Skeletal muscle tissue (tissue), 4 donors: ENCODE measurements around the gene MUC2. TPM values are rescaled to one million over a fixed set of nuclear protein-coding genes. Genes with fewer than 3 reads are reported as not detected.

Source experiments
- H3K27ac ChIP-seq: one replicate; pipeline ENCODE4 v1.7.0; 2013; ENCODE audit warnings: mild to moderate bottlenecking, low read depth, low read length, inconsistent platforms
- H3K27me3 ChIP-seq, 3 donors: one replicate each; pipeline ENCODE4 v1.7.0; 2013; ENCODE audit warnings: low read length in 3 of 3; ENCODE audit not compliant: control insufficient read depth in 3 of 3, insufficient read depth in 3 of 3
- H3K36me3 ChIP-seq, 3 donors: one replicate each; pipeline ENCODE4 v1.7.0; 2013; ENCODE audit warnings: low read length in 3 of 3; ENCODE audit not compliant: control insufficient read depth in 3 of 3, insufficient read depth in 3 of 3
- H3K4me1 ChIP-seq, 3 donors: one replicate each; pipeline ENCODE4 v1.7.0; 2013; ENCODE audit warnings: low read length in 3 of 3, mild to moderate bottlenecking in 3 of 3; ENCODE audit not compliant: control insufficient read depth in 3 of 3, insufficient read depth in 3 of 3
- H3K4me3 ChIP-seq, 3 donors: one replicate each; pipeline ENCODE4 v1.7.0; 2013; ENCODE audit warnings: low read length in 3 of 3
- H3K9ac ChIP-seq, 3 donors: one replicate each; pipeline ENCODE4 v1.7.0; 2013; ENCODE audit warnings: low read length in 3 of 3, mild to moderate bottlenecking in 3 of 3, moderate library complexity in 2 of 3, low read depth in 1 of 3
- H3K9me3 ChIP-seq, 3 donors: one replicate each; pipeline ENCODE4 v1.7.0; 2013; ENCODE audit warnings: low read length in 3 of 3; ENCODE audit not compliant: control insufficient read depth in 3 of 3
- total RNA-seq: library from RNA; depleted of rRNA; stranded (reverse); fragments of >200 nt; gene quantifications from one replicate; pipeline ENCODE4 v1.2.3, GENCODE V29; 2014
- donor health status: Osteomylitis.

The MUC2 gene
- total RNA-seq, 1 donor from 2014 or later, result not detected

DNA sequence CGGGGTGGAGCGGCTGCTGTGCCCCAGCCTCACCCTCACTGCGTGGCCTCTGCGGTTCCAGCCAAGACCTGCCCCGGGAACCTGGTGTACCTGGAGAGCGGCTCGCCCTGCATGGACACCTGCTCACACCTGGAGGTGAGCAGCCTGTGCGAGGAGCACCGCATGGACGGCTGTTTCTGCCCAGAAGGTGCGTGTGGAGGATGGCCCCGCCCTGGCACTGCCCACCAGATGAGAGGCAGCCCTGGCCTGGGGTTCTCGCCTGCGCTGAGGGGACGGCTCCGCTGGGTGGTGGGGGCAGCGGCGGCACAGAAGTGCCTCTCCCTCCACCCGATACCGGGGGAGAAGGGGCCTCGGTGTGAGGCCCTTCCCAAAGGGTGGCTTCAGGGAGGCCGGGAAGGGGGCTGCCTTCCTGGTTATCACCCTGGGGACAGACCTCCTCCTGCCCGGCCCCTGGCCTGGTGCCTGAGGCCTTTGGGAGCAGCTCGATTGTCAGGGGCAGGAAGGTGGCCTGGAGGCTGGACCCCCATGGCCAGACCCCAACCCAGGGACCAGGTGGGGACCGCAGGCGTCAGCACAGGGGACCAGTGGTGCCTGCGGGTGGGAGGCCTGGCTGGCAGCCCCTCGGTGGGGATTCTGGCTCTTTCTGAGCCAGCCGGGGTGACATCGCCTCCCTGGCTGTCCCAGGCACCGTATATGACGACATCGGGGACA, 7.1 kb downstream of the MUC2 start:
- Histone ChIP-seq H3K27me3 (peaks cover 9 to 35% (median 9%) of the 10 kb centered on the region in 3 donors), H3K27ac (no peak overlapping the region), H3K4me1 (no peaks in the 10 kb centered on the region), H3K9ac (no peak overlapping the region), H3K9me3 (no peaks in the 10 kb centered on the region), H3K4me3 (no peak overlapping the region), H3K36me3 (no peaks in the 10 kb centered on the region)

DNA sequence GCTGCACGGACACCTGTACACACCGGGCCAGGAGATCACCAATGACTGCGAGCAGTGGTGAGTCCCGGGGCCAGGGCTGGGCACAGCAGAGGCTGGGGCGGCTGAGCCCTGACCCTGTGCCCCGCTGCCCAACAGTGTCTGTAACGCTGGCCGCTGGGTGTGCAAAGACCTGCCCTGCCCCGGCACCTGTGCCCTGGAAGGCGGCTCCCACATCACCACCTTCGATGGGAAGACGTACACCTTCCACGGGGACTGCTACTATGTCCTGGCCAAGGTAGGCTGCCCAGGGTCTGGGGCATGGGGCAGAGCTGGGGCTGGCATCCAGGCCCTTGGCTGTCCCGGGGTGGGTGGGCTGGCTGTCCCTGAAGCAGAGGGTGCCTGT, 7.7 kb downstream of the MUC2 start:
- Histone ChIP-seq H3K27me3 (peaks cover 9 to 32% (median 9%) of the 10 kb centered on the region in 3 donors), H3K9me3 (no peaks in the 10 kb centered on the region), H3K4me3 (no peak overlapping the region), H3K9ac (no peak overlapping the region), H3K36me3 (no peaks in the 10 kb centered on the region), H3K4me1 (no peaks in the 10 kb centered on the region), H3K27ac (no peak overlapping the region)

DNA sequence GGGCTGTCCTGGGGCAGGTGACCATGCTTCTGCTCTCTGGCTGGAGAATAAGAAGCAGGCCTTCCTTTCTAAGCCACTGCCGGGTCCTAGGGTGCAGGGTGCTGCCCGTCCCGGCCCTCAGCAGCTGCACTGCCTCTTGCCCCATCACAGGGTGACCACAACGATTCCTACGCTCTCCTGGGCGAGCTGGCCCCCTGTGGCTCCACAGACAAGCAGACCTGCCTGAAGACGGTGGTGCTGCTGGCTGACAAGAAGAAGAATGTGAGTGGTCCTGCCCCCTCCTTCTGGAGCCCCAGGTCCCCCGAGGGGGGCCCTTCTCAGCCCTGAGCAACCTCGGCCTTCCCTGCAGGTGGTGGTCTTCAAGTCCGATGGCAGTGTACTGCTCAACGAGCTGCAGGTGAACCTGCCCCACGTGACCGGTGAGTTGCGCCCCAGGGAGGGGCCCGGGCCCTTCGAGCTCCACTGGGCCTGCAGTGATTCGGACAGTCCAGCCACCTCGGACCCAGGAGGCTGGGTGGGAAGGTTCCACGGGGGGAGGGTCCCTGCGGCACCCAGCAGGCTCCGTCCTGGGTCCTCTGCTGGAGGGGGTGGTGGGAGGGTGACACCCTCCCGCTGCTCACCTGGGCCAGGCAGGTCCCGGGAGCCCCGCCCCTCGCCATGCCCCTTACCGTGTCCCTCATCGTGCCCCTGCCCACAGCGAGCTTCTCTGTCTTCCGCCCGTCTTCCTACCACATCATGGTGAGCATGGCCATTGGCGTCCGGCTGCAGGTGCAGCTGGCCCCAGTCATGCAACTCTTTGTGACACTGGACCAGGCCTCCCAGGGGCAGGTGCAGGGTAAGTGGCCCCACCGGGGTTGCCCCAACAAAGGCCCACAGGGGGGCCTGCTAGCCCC, 8.3 kb downstream of the MUC2 start:
- Histone ChIP-seq H3K4me1 (no peaks in the 10 kb centered on the region), H3K27ac (no peak overlapping the region), H3K9me3 (no peaks in the 10 kb centered on the region), H3K4me3 (no peak overlapping the region), H3K9ac (no peak overlapping the region), H3K27me3 (peaks cover 9 to 32% (median 9%) of the 10 kb centered on the region in 3 donors), H3K36me3 (no peaks in the 10 kb centered on the region)

DNA sequence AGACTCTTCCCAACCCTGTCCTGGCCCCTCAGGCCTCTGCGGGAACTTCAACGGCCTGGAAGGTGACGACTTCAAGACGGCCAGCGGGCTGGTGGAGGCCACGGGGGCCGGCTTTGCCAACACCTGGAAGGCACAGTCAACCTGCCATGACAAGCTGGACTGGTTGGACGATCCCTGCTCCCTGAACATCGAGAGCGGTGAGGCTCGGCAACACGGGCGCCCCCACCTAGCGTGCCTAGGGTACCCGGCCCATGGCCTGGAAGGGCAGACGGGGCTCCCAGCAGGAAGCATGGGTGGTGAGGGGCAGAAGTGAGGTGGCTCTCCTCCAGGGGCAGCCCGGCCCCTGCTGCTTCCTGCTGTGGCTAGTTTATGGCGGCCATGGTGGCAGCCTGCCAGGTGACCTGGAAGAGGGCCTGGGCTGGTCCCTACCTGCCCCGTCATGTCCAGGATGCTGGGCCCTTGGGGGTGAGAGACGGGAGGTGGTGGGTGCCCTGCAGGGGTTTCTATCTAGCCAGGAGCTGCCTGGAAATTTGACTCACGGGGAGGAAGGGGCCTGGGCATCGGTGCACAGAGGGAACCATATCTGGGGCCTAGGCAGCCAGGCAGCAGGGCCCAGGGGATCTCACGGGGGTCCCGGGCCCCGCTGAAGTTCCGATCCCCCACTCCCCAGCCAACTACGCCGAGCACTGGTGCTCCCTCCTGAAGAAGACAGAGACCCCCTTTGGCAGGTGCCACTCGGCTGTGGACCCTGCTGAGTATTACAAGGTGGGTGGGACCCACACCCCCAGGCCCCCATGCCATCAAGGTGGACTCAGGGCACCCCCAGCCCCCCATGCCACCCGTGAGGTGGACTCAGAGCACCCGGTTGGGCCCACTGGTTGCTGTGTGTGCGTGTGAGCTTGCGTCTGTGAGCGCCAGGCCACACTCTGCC, 9.2 kb downstream of the MUC2 start:
- Histone ChIP-seq H3K9ac (no peak overlapping the region), H3K4me1 (no peaks in the 10 kb centered on the region), H3K36me3 (no peaks in the 10 kb centered on the region), H3K27ac (no peak overlapping the region), H3K9me3 (no peaks in the 10 kb centered on the region), H3K4me3 (no peak overlapping the region), H3K27me3 (peaks cover 9 to 32% (median 9%) of the 10 kb centered on the region in 3 donors)

DNA sequence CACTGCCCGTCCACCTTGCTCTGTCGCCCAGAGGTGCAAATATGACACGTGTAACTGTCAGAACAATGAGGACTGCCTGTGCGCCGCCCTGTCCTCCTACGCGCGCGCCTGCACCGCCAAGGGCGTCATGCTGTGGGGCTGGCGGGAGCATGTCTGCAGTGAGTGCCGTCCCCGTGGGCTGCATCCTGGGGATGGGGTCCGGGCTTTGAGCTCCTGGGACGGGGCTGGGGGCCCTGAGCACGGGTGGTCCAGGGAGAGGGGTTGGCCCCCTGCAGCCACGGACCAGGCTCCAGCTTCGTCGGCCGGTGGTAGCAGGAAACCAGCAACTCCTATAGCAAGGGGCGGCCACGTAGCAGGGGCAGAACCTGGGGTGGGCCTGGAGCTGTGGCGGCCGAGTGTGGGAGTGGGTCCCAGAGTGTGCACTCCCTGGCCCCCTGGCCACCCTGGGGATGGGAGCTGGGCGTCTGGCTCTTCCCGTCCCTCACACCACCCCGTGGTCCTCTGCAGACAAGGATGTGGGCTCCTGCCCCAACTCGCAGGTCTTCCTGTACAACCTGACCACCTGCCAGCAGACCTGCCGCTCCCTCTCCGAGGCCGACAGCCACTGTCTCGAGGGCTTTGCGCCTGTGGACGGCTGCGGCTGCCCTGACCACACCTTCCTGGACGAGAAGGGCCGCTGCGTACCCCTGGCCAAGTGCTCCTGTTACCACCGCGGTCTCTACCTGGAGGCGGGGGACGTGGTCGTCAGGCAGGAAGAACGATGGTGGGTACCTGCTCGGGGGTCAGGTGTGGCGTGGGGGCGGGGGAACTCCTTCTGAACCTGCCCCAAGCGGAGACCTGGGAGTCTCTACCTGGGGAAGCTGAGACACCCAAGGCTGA, 10.1 kb downstream of the MUC2 start:
- Histone ChIP-seq H3K9ac (no peak overlapping the region), H3K27me3 (peaks cover 9 to 32% (median 13%) of the 10 kb centered on the region in 3 donors), H3K4me1 (no peaks in the 10 kb centered on the region), H3K27ac (no peak overlapping the region), H3K9me3 (no peaks in the 10 kb centered on the region), H3K36me3 (no peaks in the 10 kb centered on the region), H3K4me3 (no peak overlapping the region)

DNA sequence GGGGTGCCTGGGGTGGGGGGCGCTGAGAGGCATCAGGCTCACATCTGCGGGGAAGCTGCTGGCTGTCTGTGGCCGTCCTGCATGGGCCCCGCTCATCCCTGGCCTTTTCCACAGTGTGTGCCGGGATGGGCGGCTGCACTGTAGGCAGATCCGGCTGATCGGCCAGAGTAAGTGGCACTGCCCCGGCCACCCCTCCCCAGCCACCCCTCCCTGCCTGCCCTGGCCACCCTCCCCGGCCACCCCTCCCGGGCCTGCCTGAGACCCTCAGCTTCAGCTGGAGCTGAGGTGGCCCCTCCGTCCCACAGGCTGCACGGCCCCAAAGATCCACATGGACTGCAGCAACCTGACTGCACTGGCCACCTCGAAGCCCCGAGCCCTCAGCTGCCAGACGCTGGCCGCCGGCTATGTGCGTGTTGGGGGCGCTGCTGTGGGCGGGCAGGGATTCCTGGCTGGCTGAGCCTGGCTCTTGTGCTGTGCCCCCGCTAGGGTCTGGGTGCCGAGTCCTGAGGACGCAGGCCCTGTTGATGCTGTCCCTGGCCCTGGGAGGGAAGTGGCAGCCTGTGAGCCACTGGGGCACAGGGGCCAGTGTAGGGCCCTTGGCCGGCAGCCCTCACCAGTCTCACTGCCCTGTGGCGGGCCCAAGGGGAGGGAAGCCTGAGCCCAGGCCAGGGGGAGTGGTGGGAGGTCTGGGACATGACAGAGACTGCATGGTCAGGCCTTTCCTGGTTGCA, 10.9 kb downstream of the MUC2 start:
- peaks cover 9 to 32% (median 13%) of the 10 kb centered on the region in 3 donors for H3K27me3 ChIP-seq
- H3K9ac ChIP-seq, result no peak overlapping the region
- H3K4me3 ChIP-seq, result no peak overlapping the region
- no peaks in the 10 kb centered on the region for H3K9me3 ChIP-seq
- no peak overlapping the region for H3K27ac ChIP-seq
- no peaks in the 10 kb centered on the region for H3K4me1 ChIP-seq
- no peaks in the 10 kb centered on the region for H3K36me3 ChIP-seq

DNA sequence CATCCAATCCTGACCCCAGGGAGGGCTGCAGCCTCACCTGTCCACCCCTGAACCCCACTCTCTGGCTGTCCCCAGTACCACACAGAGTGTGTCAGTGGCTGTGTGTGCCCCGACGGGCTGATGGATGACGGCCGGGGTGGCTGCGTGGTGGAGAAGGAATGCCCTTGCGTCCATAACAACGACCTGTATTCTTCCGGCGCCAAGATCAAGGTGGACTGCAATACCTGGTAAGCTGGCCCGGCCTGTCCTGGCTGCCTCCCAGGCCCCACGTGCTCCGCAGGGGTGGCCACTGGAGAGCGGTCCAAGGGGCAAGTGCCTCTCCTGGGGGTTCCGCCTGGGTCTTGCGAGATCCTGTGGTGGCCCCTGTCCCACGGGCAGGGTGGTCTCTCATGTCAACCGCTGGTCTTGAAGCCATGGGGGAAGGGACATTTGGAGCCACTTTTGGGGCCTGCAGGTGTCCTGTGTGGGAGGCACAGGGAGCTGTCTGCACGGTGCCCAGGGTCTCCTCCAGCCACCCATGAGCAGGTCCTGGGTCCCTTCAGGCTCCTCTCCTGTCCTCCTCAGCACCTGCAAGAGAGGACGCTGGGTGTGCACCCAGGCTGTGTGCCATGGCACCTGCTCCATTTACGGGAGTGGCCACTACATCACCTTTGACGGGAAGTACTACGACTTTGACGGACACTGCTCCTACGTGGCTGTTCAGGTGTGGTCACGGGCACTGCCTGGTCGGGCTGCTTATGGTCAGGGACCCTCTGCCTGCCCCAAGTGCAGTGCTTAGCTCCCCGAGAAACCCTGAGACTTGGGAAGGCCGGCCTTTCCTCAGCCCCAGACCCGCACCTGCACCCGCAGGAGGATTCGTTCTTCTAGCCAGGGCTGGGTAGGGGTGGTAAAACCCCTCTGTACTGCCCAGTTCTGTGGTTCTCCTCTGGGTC, 11.8 kb downstream of the MUC2 start:
- Histone ChIP-seq H3K4me1 (no peaks in the 10 kb centered on the region), H3K9me3 (no peaks in the 10 kb centered on the region), H3K27ac (no peak overlapping the region), H3K27me3 (peaks cover 9 to 32% (median 13%) of the 10 kb centered on the region in 3 donors), H3K4me3 (no peak overlapping the region), H3K9ac (no peak overlapping the region), H3K36me3 (no peaks in the 10 kb centered on the region)

DNA sequence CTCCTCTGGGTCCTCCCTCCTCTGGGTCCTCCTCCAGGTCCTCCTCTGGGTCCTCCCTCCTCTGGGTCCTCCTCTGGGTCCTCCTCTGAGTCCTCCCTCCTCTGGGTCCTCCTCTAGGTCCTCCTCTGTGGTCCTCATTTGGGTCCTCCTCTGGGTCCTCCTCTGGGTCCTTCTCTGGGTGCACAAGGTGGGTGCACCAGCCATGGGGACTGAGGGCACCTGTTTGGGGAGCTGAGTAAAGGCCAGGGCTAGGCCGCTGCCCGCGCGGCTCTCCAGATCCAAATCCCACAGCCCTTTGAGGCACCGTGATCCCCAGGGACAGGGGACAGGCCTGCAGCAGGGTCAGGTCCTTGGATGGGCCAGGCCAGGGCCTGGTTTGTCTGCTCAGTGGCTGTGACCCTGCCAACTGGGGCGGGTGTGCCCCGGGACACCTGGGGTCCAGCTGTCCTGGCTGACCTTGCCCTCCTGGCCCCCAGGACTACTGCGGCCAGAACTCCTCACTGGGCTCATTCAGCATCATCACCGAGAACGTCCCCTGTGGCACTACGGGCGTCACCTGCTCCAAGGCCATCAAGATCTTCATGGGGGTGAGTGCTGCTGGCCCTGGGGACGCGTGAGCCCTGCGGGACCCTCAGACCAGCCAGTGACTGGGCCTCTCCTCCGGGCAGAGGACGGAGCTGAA, 12.7 kb downstream of the MUC2 start:
- Histone ChIP-seq H3K36me3 (no peaks in the 10 kb centered on the region), H3K27ac (no peak overlapping the region), H3K4me1 (no peaks in the 10 kb centered on the region), H3K9me3 (no peaks in the 10 kb centered on the region), H3K4me3 (no peak overlapping the region), H3K9ac (no peak overlapping the region), H3K27me3 (peaks cover 9 to 26% (median 13%) of the 10 kb centered on the region in 3 donors)
